HL-60/S4 treated with retinoic acid at 250 ng/mL for 4 days and 3 days (cell line): ENCODE measurements around the gene VEGFD.
"Not testable (repeated sequence)": the region's sequence is repeated elsewhere in the genome, so short reads cannot be mapped to it uniquely, and the experiment has no call there.

Experiments used
- in situ Hi-C: fragments of 300-500 bp; cut with MboI; formaldehyde crosslinking; loops from 2 replicates; pipeline ENCODE4 v1.7.0; 2022; ENCODE audit warnings: low sequenced_read_pairs

Gene VEGFD

GRCh38 chrX:15314472-15314871 lies 69.7 kb downstream of the VEGFD start:
- in situ Hi-C loops: no loop called here

- in situ Hi-C loops: no loop called here
Measured at GRCh38 chrX:15311119-15311518, 73.1 kb downstream of the VEGFD start.

- in situ Hi-C loops: no loop called here
Measured at GRCh38 chrX:15310117-15310516, 74.1 kb downstream of the VEGFD start.

- in situ Hi-C loops: not testable (repeated sequence)
Measured at GRCh38 chrX:15305899-15306298, 78.3 kb downstream of the VEGFD start.

GRCh38 chrX:15301924-15302323 lies 82.3 kb downstream of the VEGFD start:
- in situ Hi-C loops: no loop called here

GRCh38 chrX:15299941-15300851 lies 84.0 kb downstream of the VEGFD start:
- in situ Hi-C loops: no loop called here

- in situ Hi-C loops: no loop called here
Measured at GRCh38 chrX:15298780-15299179, 85.4 kb downstream of the VEGFD start.

GRCh38 chrX:15298201-15298600 lies 86.0 kb downstream of the VEGFD start:
- in situ Hi-C loops: no loop called here
